ENCODE measurements around the gene ZNF653. TPM values are rescaled to one million over a fixed set of nuclear protein-coding genes. Genes with fewer than 3 reads are reported as not detected.
"Not testable (repeated sequence)": the region's sequence is repeated elsewhere in the genome, so short reads cannot be mapped to it uniquely, and the experiment has no call there.

The ZNF653 gene
- total RNA-seq, 1 donor from 2014 or later = 7.1 TPM

GRCh38 chr19:11481534-11482383 lies 23.9 kb downstream of the ZNF653 start:
- DNase-seq (ENCODE audit: low read depth) = peak; percentile 45

GRCh38 chr19:11480715-11481533 lies 24.7 kb downstream of the ZNF653 start, which contains the start of gene ELAVL3:
ELAVL3 (minus strand) TSS chr19:11481046; CDS start chr19:11480608, 438 bp downstream.
- DNase-seq (ENCODE audit: low read depth) = no peak

- no peak for DNase-seq (ENCODE audit: low read depth)
Measured at GRCh38 chr19:11479898-11480714, 25.5 kb downstream of the ZNF653 start.

GRCh38 chr19:11479090-11479897 lies 26.3 kb downstream of the ZNF653 start:
- DNase-seq (ENCODE audit: low read depth) = no peak

GRCh38 chr19:11478167-11479089 lies 27.2 kb downstream of the ZNF653 start:
- DNase-seq (ENCODE audit: low read depth) = no peak

GRCh38 chr19:11475861-11476260 lies 29.8 kb downstream of the ZNF653 start:
- peak; percentile 25 for DNase-seq (ENCODE audit: low read depth)

- not testable (repeated sequence) for DNase-seq (ENCODE audit: low read depth)
Measured at GRCh38 chr19:11475343-11475742, 30.3 kb downstream of the ZNF653 start.

GRCh38 chr19:11473725-11474124 lies 31.9 kb downstream of the ZNF653 start:
- no peak for DNase-seq (ENCODE audit: low read depth)

GRCh38 chr19:11468266-11468845 lies 37.3 kb downstream of the ZNF653 start:
- not testable (repeated sequence) for DNase-seq (ENCODE audit: low read depth)

- no peak for DNase-seq (ENCODE audit: low read depth)
Measured at GRCh38 chr19:11465600-11465999, 40.0 kb downstream of the ZNF653 start.

- DNase-seq (ENCODE audit: low read depth) = no peak
Measured at GRCh38 chr19:11464333-11465265, 41.0 kb downstream of the ZNF653 start.

GRCh38 chr19:11463391-11463790 lies 42.2 kb downstream of the ZNF653 start:
- no peak for DNase-seq (ENCODE audit: low read depth)

- no peak for DNase-seq (ENCODE audit: low read depth)
Measured at GRCh38 chr19:11461453-11461852, 44.2 kb downstream of the ZNF653 start.

- DNase-seq (ENCODE audit: low read depth) = no peak
Measured at GRCh38 chr19:11460207-11460606, 45.4 kb downstream of the ZNF653 start.

GRCh38 chr19:11458912-11459311 lies 46.7 kb downstream of the ZNF653 start:
- not testable (repeated sequence) for DNase-seq (ENCODE audit: low read depth)

- no peak for DNase-seq (ENCODE audit: low read depth)
Measured at GRCh38 chr19:11458236-11458900, 47.3 kb downstream of the ZNF653 start.

GRCh38 chr19:11457831-11458230 lies 47.8 kb downstream of the ZNF653 start:
- no peak for DNase-seq (ENCODE audit: low read depth)

- no peak for DNase-seq (ENCODE audit: low read depth)
Measured at GRCh38 chr19:11457115-11457514, 48.5 kb downstream of the ZNF653 start.

Data from renal cortical epithelial cell (primary cell).